22Rv1 (cell line): ENCODE data around the gene PAX1.

ENCODE experiments used
- ZFX ChIP-seq: fragments of 450-650 bp; IDR thresholded peaks from 2 replicates; pipeline ENCODE4 v1.6.1; 2017; ENCODE audit warnings: antibody characterized with exemption, borderline replicate concordance
- TF ChIP-seq, protein P1 (sequence below): fragments of 450-650 bp; IDR thresholded peaks from 2 replicates; pipeline ENCODE4 v1.5.1; 2017; ENCODE audit warnings: mild to moderate bottlenecking

DNA sequence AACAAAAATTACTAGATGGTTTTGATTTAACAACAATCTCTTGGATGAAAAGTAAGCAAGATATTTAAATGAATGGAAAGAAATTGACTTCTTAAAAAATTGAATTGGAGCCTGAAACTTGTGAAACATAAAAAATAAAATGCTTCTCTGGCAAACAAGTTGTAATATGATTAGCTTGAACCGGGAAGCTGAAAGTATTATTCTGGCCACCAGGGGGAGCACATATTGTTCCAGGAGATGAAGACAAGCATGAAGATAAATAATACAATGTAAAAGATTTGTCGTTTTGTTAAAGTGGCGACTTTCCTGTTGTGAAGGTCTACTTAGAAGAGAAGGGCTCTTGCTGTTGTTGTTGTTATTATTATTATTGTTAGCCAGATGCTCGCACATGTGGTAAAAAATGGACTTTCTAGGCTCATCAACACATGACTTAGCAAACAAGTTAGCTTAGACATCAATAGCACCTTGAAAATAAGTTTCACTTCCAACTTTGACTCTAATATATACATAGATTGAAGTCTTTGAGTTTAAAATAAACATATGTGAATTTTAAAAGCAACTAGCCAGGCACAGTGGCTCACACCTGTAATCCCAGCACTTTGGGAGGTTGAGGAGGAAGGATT, 14.2 kb downstream of the PAX1 start:
- TF ChIP-seq, protein P1, sequence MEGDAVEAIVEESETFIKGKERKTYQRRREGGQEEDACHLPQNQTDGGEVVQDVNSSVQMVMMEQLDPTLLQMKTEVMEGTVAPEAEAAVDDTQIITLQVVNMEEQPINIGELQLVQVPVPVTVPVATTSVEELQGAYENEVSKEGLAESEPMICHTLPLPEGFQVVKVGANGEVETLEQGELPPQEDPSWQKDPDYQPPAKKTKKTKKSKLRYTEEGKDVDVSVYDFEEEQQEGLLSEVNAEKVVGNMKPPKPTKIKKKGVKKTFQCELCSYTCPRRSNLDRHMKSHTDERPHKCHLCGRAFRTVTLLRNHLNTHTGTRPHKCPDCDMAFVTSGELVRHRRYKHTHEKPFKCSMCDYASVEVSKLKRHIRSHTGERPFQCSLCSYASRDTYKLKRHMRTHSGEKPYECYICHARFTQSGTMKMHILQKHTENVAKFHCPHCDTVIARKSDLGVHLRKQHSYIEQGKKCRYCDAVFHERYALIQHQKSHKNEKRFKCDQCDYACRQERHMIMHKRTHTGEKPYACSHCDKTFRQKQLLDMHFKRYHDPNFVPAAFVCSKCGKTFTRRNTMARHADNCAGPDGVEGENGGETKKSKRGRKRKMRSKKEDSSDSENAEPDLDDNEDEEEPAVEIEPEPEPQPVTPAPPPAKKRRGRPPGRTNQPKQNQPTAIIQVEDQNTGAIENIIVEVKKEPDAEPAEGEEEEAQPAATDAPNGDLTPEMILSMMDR: peak; percentile 92
- TF ChIP-seq ZFX: no peak
